Measurements from ENCODE around the gene MYOM3.
"Not testable (repeated sequence)": the region's sequence is repeated elsewhere in the genome, so short reads cannot be mapped to it uniquely, and the experiment has no call there.

MYOM3 gene

DNA sequence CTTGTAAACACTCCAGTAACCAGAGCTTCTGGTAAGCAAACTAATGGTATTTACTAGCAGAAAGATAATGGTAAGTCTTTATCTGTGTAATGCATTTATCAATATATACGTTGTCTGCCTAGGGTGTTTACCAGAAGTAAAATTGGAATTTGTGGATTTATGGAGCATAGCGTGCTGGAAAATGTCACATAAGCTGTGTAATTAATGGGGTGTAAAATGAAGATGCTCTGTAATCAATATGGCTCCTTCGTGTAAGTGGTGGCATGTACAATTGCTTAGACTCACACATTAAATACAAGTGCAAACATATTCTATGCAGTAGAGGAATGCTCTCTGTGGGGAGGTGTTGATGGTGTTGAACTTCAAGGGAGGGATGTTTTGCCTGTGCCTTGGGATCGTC is 69.6 kb downstream of the MYOM3 start:
- Mint-ChIP-seq H3K4me3 (no peak overlapping the region), H3K9me3 (no peaks in the 10 kb centered on the region), H3K4me1 (peaks cover 35% of the 10 kb centered on the region), H3K36me3 (ENCODE audit: low read depth) (no peaks in the 10 kb centered on the region), H3K27me3 (ENCODE audit: low read depth, poor library complexity) (no peaks in the 10 kb centered on the region), H3K27ac (peak overlapping the region; percentile 73)
- DNase-seq = no peak
- TF ChIP-seq, protein P1, sequence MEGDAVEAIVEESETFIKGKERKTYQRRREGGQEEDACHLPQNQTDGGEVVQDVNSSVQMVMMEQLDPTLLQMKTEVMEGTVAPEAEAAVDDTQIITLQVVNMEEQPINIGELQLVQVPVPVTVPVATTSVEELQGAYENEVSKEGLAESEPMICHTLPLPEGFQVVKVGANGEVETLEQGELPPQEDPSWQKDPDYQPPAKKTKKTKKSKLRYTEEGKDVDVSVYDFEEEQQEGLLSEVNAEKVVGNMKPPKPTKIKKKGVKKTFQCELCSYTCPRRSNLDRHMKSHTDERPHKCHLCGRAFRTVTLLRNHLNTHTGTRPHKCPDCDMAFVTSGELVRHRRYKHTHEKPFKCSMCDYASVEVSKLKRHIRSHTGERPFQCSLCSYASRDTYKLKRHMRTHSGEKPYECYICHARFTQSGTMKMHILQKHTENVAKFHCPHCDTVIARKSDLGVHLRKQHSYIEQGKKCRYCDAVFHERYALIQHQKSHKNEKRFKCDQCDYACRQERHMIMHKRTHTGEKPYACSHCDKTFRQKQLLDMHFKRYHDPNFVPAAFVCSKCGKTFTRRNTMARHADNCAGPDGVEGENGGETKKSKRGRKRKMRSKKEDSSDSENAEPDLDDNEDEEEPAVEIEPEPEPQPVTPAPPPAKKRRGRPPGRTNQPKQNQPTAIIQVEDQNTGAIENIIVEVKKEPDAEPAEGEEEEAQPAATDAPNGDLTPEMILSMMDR (IDR thresholded peaks at IDR 0.05) = no peak

DNA sequence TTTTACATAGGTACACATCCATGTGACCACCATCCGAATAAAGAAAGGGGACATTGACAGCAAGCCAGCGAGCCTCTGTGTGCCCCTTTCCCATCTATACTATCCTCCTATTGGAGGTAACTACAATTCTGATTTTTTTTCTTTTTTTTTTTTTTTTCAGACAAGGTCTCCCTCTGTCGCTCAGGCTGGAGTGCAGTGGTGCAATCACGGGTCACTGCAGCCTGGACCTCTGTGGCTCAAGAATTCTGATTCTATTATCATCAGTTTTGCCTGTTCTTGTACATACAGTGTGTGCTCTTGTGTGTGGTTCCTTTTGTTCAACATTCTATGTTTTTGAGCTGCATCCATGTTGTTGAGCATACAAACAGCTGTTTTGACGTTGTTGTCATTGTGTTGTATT is 75.8 kb downstream of the MYOM3 start:
- TF ChIP-seq, protein P1 (IDR thresholded peaks at IDR 0.05) = no peak
- Mint-ChIP-seq H3K27me3 (ENCODE audit: low read depth, poor library complexity) (peaks cover 4% of the 10 kb centered on the region), H3K27ac (peak overlapping the region; percentile 18)

DNA sequence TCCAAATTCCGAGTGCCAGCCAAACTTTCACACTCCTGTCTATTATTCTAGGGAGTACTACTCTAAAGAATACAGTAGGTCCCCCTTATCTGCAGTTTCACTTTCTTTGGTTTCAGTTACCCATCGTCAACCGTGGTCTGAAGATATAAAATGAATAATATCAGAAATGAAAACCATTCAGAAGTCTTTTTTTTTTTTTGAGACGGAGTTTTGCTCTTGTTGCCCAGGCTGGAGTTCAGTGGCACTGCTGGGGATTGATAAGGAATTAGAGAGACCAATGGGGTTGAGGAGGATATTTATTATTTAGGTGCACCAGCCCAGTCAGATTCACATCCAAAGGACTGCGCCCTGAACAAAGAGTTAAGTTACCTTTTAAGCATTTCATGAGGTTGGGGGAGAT is 79.0 kb downstream of the MYOM3 start:
- H3K36me3 Mint-ChIP-seq (ENCODE audit: low read depth) = peaks cover 5% of the 10 kb centered on the region
- peaks cover 4% of the 10 kb centered on the region for H3K27me3 Mint-ChIP-seq (ENCODE audit: low read depth, poor library complexity)
- peaks cover 20% of the 10 kb centered on the region for H3K9me3 Mint-ChIP-seq
- H3K4me1 Mint-ChIP-seq = peaks cover 6% of the 10 kb centered on the region
- DNase-seq = no peak
- TF ChIP-seq, protein P1 (IDR thresholded peaks at IDR 0.05) = no peak
- no peak overlapping the region for H3K27ac Mint-ChIP-seq
- H3K4me3 Mint-ChIP-seq = no peak overlapping the region

More for the DNA sequence above, 75.8 kb downstream of the MYOM3 start:
- H3K36me3 Mint-ChIP-seq (ENCODE audit: low read depth) = peaks cover 5% of the 10 kb centered on the region
- H3K4me3 Mint-ChIP-seq = no peak overlapping the region
- H3K4me1 Mint-ChIP-seq = peaks cover 6% of the 10 kb centered on the region
- no peak for DNase-seq
- peaks cover 12% of the 10 kb centered on the region for H3K9me3 Mint-ChIP-seq

DNA sequence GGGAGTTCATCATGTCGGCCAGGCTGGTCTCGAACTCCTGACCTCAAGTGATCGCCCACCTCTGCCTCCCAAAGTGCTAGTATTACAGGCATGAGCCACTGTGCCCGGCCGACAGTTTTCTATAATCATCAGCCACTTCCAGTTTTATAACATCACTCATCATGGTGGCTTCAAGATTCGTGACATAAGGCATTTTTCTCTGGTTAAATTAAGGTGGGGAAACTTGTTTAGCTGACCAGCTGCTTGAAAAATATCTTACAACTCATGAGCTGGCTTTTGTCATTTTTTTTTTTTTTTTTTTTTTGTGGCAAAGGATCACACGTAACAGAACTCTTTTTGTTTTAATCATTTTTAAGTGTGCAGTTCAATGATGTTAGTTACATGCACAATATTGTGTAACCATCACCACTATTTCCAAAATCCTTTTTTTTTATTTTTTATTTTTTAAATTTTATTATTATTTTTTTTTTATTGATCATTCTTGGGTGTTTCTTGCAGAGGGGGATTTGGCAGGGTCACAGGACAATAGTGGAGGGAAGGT is 80.9 kb downstream of the MYOM3 start:
- not testable (repeated sequence) for H3K27me3 Mint-ChIP-seq (ENCODE audit: low read depth, poor library complexity); DNase-seq; H3K4me3 Mint-ChIP-seq; H3K4me1 Mint-ChIP-seq; H3K36me3 Mint-ChIP-seq (ENCODE audit: low read depth); H3K27ac Mint-ChIP-seq
- peaks cover 20% of the 10 kb centered on the region for H3K9me3 Mint-ChIP-seq

DNA sequence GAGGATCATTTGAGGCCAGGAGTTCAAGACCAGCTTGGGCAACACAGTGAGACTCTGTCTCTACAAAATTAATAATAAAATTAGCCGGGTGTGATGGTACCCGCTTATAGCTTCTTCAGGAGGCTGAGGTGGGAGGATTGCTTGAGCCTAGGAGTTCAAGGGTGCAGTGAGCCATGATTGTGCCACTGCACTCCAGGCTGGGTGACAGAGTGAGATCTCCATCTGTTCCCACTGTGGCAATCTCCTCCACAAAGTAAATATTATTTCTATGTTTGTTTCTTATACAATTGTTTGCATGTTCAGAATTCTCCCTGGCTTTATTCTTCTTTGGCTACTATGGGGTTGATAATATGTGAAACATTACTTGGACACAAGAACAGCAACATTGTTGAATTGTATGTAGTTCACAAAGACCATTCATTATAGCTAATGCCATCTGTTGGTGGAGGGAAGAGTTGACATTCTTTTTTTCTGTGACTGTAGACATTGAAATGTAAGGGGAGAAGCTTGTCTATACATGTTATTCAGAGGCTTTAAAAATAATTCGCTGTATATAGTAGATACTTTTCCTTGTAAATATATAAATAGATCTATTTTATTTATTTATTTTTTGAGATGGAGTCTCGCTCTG is 84.0 kb downstream of the MYOM3 start:
- peaks cover 1% of the 10 kb centered on the region for H3K27me3 Mint-ChIP-seq (ENCODE audit: low read depth, poor library complexity)
- H3K36me3 Mint-ChIP-seq (ENCODE audit: low read depth) = peaks cover under 1% of the 10 kb centered on the region
- DNase-seq = no peak
- no peak overlapping the region for H3K4me3 Mint-ChIP-seq
- H3K27ac Mint-ChIP-seq = no peak overlapping the region
- H3K9me3 Mint-ChIP-seq = peaks cover 12% of the 10 kb centered on the region
- TF ChIP-seq, protein P1 (IDR thresholded peaks at IDR 0.05) = peak; percentile 30
- H3K4me1 Mint-ChIP-seq = peaks cover 4% of the 10 kb centered on the region

DNA sequence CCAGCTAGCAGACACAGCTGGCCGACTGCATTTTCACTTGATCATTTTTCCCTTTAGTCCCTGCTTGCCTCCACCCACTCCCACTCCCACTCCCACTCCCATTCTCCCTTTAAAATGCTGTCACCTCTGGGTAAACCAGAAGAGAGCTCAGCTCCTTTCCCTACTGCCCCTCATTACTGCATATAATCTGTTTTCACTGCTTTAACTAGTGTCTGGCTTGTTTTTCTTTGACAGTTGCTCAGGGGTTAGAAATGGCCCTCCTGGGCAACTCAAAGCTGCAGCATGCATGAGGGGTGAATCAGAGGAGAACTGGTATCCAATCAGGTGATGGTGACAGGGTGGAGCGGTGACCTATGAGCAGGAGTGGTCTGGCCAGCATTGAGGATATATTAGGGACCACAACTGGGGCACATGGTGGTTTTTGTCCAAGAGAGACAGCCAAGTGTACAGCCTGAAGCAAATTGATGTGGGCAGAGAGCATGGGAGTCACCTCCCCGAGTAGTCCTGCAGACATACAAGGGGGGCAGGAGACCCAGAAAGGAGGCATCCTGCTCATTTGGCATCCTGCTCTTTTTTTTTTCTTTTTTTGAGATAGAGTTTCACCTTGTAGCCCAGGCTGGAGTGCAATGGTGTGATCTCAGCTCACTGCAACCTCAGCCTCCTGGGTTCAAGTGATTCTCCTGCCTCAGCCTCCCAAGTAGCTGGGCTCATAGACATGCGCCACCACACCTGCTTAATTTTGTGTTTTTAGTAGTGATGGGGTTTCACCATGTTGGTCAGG is 89.2 kb downstream of the MYOM3 start:
- TF ChIP-seq, protein P1 (IDR thresholded peaks at IDR 0.05) = no peak
- Mint-ChIP-seq H3K4me3 (peak overlapping the region; percentile 31), H3K4me1 (peaks cover 39% of the 10 kb centered on the region), H3K27ac (peak overlapping the region; percentile 44), H3K9me3 (no peaks in the 10 kb centered on the region), H3K36me3 (ENCODE audit: low read depth) (no peaks in the 10 kb centered on the region), H3K27me3 (ENCODE audit: low read depth, poor library complexity) (no peaks in the 10 kb centered on the region)
- no peak for DNase-seq

Measured in nephron progenitor cell (in vitro differentiated cells).